B cell (primary cell): ENCODE data around the gene SPP1.

ENCODE experiments used
- CTCF ChIP-seq: fragments of 200-600 bp; IDR thresholded peaks from one replicate; pipeline ENCODE4 v1.8.0; 2022; ENCODE audit warnings: antibody characterized with exemption, mild to moderate bottlenecking
- EZH2 ChIP-seq: IDR thresholded peaks from 2 replicates; pipeline ENCODE4 v1.6.1; 2012; ENCODE audit warnings: borderline replicate concordance, low read depth, mild to moderate bottlenecking, moderate library complexity, low read length; ENCODE audit not compliant: insufficient read depth, poor library complexity, severe bottlenecking

- TF ChIP-seq CTCF: no peak
- TF ChIP-seq EZH2: no peak
Measured at GRCh38 chr4:87962398-87963146, 12.9 kb upstream of the SPP1 start.
